ENCODE measurements around the gene UBE2O.

The UBE2O gene

GRCh38 chr17:76416899-76417298 lies 36.1 kb downstream of the UBE2O start:
- Histone ChIP-seq H3K27me3 (replicated peaks; ENCODE audit: control insufficient read depth, insufficient read depth, low read length, poor library complexity, severe bottlenecking) (no peaks in the 10 kb centered on the region), H3K4me1 (ENCODE audit: control insufficient read depth, insufficient read depth, low read length, poor library complexity, severe bottlenecking) (no peaks in the 10 kb centered on the region), H3K9me3 (ENCODE audit: control insufficient read depth, low read length) (no peaks in the 10 kb centered on the region), H3K36me3 (ENCODE audit: control insufficient read depth, insufficient read depth, low read length) (peaks cover 9% of the 10 kb centered on the region), H3K27ac (ENCODE audit: insufficient read depth, low read length, poor library complexity, severe bottlenecking) (no peak overlapping the region), H3K4me3 (ENCODE audit: insufficient read depth, low read depth, low read length, poor library complexity, severe bottlenecking) (no peak overlapping the region)
- no peak for DNase-seq

GRCh38 chr17:76416457-76416856 lies 36.5 kb downstream of the UBE2O start:
- no peak overlapping the region for H3K4me3 ChIP-seq (ENCODE audit: insufficient read depth, low read depth, low read length, poor library complexity, severe bottlenecking)
- H3K9me3 ChIP-seq (ENCODE audit: control insufficient read depth, low read length): no peaks in the 10 kb centered on the region
- no peaks in the 10 kb centered on the region for H3K4me1 ChIP-seq (ENCODE audit: control insufficient read depth, insufficient read depth, low read length, poor library complexity, severe bottlenecking)
- H3K27me3 ChIP-seq (replicated peaks; ENCODE audit: control insufficient read depth, insufficient read depth, low read length, poor library complexity, severe bottlenecking): no peaks in the 10 kb centered on the region
- H3K36me3 ChIP-seq (ENCODE audit: control insufficient read depth, insufficient read depth, low read length): peaks cover 8% of the 10 kb centered on the region
- H3K27ac ChIP-seq (ENCODE audit: insufficient read depth, low read length, poor library complexity, severe bottlenecking): no peak overlapping the region
- DNase-seq: no peak

GRCh38 chr17:76415786-76416185 lies 37.2 kb downstream of the UBE2O start:
- Histone ChIP-seq H3K36me3 (ENCODE audit: control insufficient read depth, insufficient read depth, low read length) (peaks cover 8% of the 10 kb centered on the region), H3K27ac (ENCODE audit: insufficient read depth, low read length, poor library complexity, severe bottlenecking) (no peak overlapping the region), H3K4me3 (ENCODE audit: insufficient read depth, low read depth, low read length, poor library complexity, severe bottlenecking) (no peak overlapping the region)

GRCh38 chr17:76414334-76415295 lies 38.3 kb downstream of the UBE2O start:
- H3K4me3 ChIP-seq (ENCODE audit: insufficient read depth, low read depth, low read length, poor library complexity, severe bottlenecking): no peak overlapping the region
- H3K36me3 ChIP-seq (ENCODE audit: control insufficient read depth, insufficient read depth, low read length): peaks cover 8% of the 10 kb centered on the region
- DNase-seq: no peak
- H3K27me3 ChIP-seq (replicated peaks; ENCODE audit: control insufficient read depth, insufficient read depth, low read length, poor library complexity, severe bottlenecking): no peaks in the 10 kb centered on the region
- no peaks in the 10 kb centered on the region for H3K9me3 ChIP-seq (ENCODE audit: control insufficient read depth, low read length)
- H3K27ac ChIP-seq (ENCODE audit: insufficient read depth, low read length, poor library complexity, severe bottlenecking): no peak overlapping the region
- no peaks in the 10 kb centered on the region for H3K4me1 ChIP-seq (ENCODE audit: control insufficient read depth, insufficient read depth, low read length, poor library complexity, severe bottlenecking)

More at GRCh38 chr17:76415786-76416185, 37.2 kb downstream of the UBE2O start:
- H3K4me1 ChIP-seq (ENCODE audit: control insufficient read depth, insufficient read depth, low read length, poor library complexity, severe bottlenecking): no peaks in the 10 kb centered on the region
- no peak for DNase-seq
- H3K9me3 ChIP-seq (ENCODE audit: control insufficient read depth, low read length): no peaks in the 10 kb centered on the region
- H3K27me3 ChIP-seq (replicated peaks; ENCODE audit: control insufficient read depth, insufficient read depth, low read length, poor library complexity, severe bottlenecking): no peaks in the 10 kb centered on the region

GRCh38 chr17:76411247-76411646 lies 41.7 kb downstream of the UBE2O start:
- peaks cover 8% of the 10 kb centered on the region for H3K36me3 ChIP-seq (ENCODE audit: control insufficient read depth, insufficient read depth, low read length)
- H3K4me3 ChIP-seq (ENCODE audit: insufficient read depth, low read depth, low read length, poor library complexity, severe bottlenecking): no peak overlapping the region
- H3K27me3 ChIP-seq (replicated peaks; ENCODE audit: control insufficient read depth, insufficient read depth, low read length, poor library complexity, severe bottlenecking): no peaks in the 10 kb centered on the region
- H3K9me3 ChIP-seq (ENCODE audit: control insufficient read depth, low read length): no peaks in the 10 kb centered on the region
- no peaks in the 10 kb centered on the region for H3K4me1 ChIP-seq (ENCODE audit: control insufficient read depth, insufficient read depth, low read length, poor library complexity, severe bottlenecking)
- no peak for DNase-seq
- no peak overlapping the region for H3K27ac ChIP-seq (ENCODE audit: insufficient read depth, low read length, poor library complexity, severe bottlenecking)

- H3K36me3 ChIP-seq (ENCODE audit: control insufficient read depth, insufficient read depth, low read length): peaks cover 8% of the 10 kb centered on the region
- DNase-seq: no peak
These were observed 42.5 kb downstream of the UBE2O start for GRCh38 chr17:76410328-76410965.

GRCh38 chr17:76408037-76408849 lies 44.7 kb downstream of the UBE2O start:
- no peaks in the 10 kb centered on the region for H3K9me3 ChIP-seq (ENCODE audit: control insufficient read depth, low read length)
- H3K36me3 ChIP-seq (ENCODE audit: control insufficient read depth, insufficient read depth, low read length): peaks cover 19% of the 10 kb centered on the region
- H3K4me1 ChIP-seq (ENCODE audit: control insufficient read depth, insufficient read depth, low read length, poor library complexity, severe bottlenecking): no peaks in the 10 kb centered on the region
- DNase-seq: peak; percentile 38 to 54 (median 42)
- H3K4me3 ChIP-seq (ENCODE audit: insufficient read depth, low read depth, low read length, poor library complexity, severe bottlenecking): no peak overlapping the region
- no peaks in the 10 kb centered on the region for H3K27me3 ChIP-seq (replicated peaks; ENCODE audit: control insufficient read depth, insufficient read depth, low read length, poor library complexity, severe bottlenecking)
- no peak overlapping the region for H3K27ac ChIP-seq (ENCODE audit: insufficient read depth, low read length, poor library complexity, severe bottlenecking)

More at GRCh38 chr17:76410328-76410965, 42.5 kb downstream of the UBE2O start:
- Histone ChIP-seq H3K4me1 (ENCODE audit: control insufficient read depth, insufficient read depth, low read length, poor library complexity, severe bottlenecking) (no peaks in the 10 kb centered on the region), H3K27me3 (replicated peaks; ENCODE audit: control insufficient read depth, insufficient read depth, low read length, poor library complexity, severe bottlenecking) (no peaks in the 10 kb centered on the region), H3K27ac (ENCODE audit: insufficient read depth, low read length, poor library complexity, severe bottlenecking) (no peak overlapping the region), H3K4me3 (ENCODE audit: insufficient read depth, low read depth, low read length, poor library complexity, severe bottlenecking) (no peak overlapping the region), H3K9me3 (ENCODE audit: control insufficient read depth, low read length) (no peaks in the 10 kb centered on the region)

- no peak overlapping the region for H3K4me3 ChIP-seq (ENCODE audit: insufficient read depth, low read depth, low read length, poor library complexity, severe bottlenecking)
- H3K4me1 ChIP-seq (ENCODE audit: control insufficient read depth, insufficient read depth, low read length, poor library complexity, severe bottlenecking): no peaks in the 10 kb centered on the region
- peaks cover 24% of the 10 kb centered on the region for H3K36me3 ChIP-seq (ENCODE audit: control insufficient read depth, insufficient read depth, low read length)
- no peak overlapping the region for H3K27ac ChIP-seq (ENCODE audit: insufficient read depth, low read length, poor library complexity, severe bottlenecking)
- no peak for DNase-seq
- no peaks in the 10 kb centered on the region for H3K9me3 ChIP-seq (ENCODE audit: control insufficient read depth, low read length)
- H3K27me3 ChIP-seq (replicated peaks; ENCODE audit: control insufficient read depth, insufficient read depth, low read length, poor library complexity, severe bottlenecking): no peaks in the 10 kb centered on the region
These were observed 45.4 kb downstream of the UBE2O start for GRCh38 chr17:76407509-76407908.

GRCh38 chr17:76405967-76406647 lies 46.8 kb downstream of the UBE2O start:
- H3K36me3 ChIP-seq (ENCODE audit: control insufficient read depth, insufficient read depth, low read length): peaks cover 29% of the 10 kb centered on the region
- no peak overlapping the region for H3K27ac ChIP-seq (ENCODE audit: insufficient read depth, low read length, poor library complexity, severe bottlenecking)
- no peak for DNase-seq
- H3K27me3 ChIP-seq (replicated peaks; ENCODE audit: control insufficient read depth, insufficient read depth, low read length, poor library complexity, severe bottlenecking): no peaks in the 10 kb centered on the region
- no peak overlapping the region for H3K4me3 ChIP-seq (ENCODE audit: insufficient read depth, low read depth, low read length, poor library complexity, severe bottlenecking)
- H3K4me1 ChIP-seq (ENCODE audit: control insufficient read depth, insufficient read depth, low read length, poor library complexity, severe bottlenecking): no peaks in the 10 kb centered on the region
- no peaks in the 10 kb centered on the region for H3K9me3 ChIP-seq (ENCODE audit: control insufficient read depth, low read length)

All from effector memory CD4-positive, alpha-beta T cell (primary cell).